GM18499 (cell line): ENCODE measurements around the gene TBC1D5.
"Not testable (repeated sequence)": the region's sequence is repeated elsewhere in the genome, so short reads cannot be mapped to it uniquely, and the experiment has no call there.

Experiments
- ATAC-seq: cut with Tn5 transposase; IDR thresholded peaks from one replicate; pipeline ENCODE4 v1.9.1; 2021; ENCODE audit warnings: moderate number of reproducible peaks; ENCODE audit not compliant: insufficient read depth, unreplicated experiment

The TBC1D5 gene

GRCh38 chr3:17133632-17134545, 608.5 kb downstream of the TBC1D5 start:
- ATAC-seq: no peak

GRCh38 chr3:17132286-17133115, 609.9 kb downstream of the TBC1D5 start:
- ATAC-seq: no peak

GRCh38 chr3:17130956-17131355, 611.5 kb downstream of the TBC1D5 start:
- ATAC-seq: no peak

- ATAC-seq: no peak
Observed at GRCh38 chr3:17129556-17129955, 612.9 kb downstream of the TBC1D5 start.

GRCh38 chr3:17128671-17129070, 613.8 kb downstream of the TBC1D5 start:
- not testable (repeated sequence) for ATAC-seq

GRCh38 chr3:17125738-17126442, 616.5 kb downstream of the TBC1D5 start:
- ATAC-seq: no peak

- ATAC-seq: no peak
Observed at GRCh38 chr3:17122758-17123157, 619.7 kb downstream of the TBC1D5 start.

- no peak for ATAC-seq
Observed at GRCh38 chr3:17121336-17121735, 621.1 kb downstream of the TBC1D5 start.

- ATAC-seq: no peak
Observed at GRCh38 chr3:17120115-17120514, 622.3 kb downstream of the TBC1D5 start.

- ATAC-seq: no peak
Observed at GRCh38 chr3:17119201-17120072, 623.0 kb downstream of the TBC1D5 start.

GRCh38 chr3:17118771-17119170, 623.7 kb downstream of the TBC1D5 start:
- no peak for ATAC-seq

GRCh38 chr3:17116007-17116600, 626.3 kb downstream of the TBC1D5 start:
- no peak for ATAC-seq

GRCh38 chr3:17115186-17115585, 627.2 kb downstream of the TBC1D5 start:
- ATAC-seq: no peak

GRCh38 chr3:17111586-17111985, 630.8 kb downstream of the TBC1D5 start:
- ATAC-seq: no peak

- ATAC-seq: no peak
Observed at GRCh38 chr3:17110660-17111396, 631.6 kb downstream of the TBC1D5 start.
